MM.1S (cell line): ENCODE results near the gene CEP85.

Source experiments
- CTCF ChIP-seq: fragments of 300-600 bp; sonication (generic); IDR thresholded peaks from 2 replicates; pipeline ENCODE4 v1.5.1; 2016; ENCODE audit warnings: antibody characterized with exemption, low read length, mixed read lengths
- EZH2 ChIP-seq: fragments of 300-600 bp; sonication (generic); optimal IDR thresholded peaks from 2 replicates; pipeline ENCODE3; 2017; ENCODE audit warnings: low read depth, mild to moderate bottlenecking, antibody characterized with exemption, low read length, mixed read lengths
- EZH2phosphoT487 ChIP-seq: fragments of 300-600 bp; sonication (generic); IDR thresholded peaks from 2 replicates; pipeline ENCODE4 v1.6.1; 2018; ENCODE audit warnings: antibody characterized with exemption, low read length

- TF ChIP-seq CTCF, result no peak
- no peak for TF ChIP-seq EZH2
- TF ChIP-seq EZH2phosphoT487, result no peak
These were observed 66.7 kb downstream of the CEP85 start for GRCh38 chr1:26300578-26301275.
